Body of pancreas (tissue), 4 donors: Measurements from ENCODE around the gene CAMTA1.

Experiments
- POLR2A ChIP-seq, 3 donors: fragments of 450-650 bp; IDR thresholded peaks; one replicate each; pipeline ENCODE4 v1.6.1; 2016; ENCODE audit warnings: antibody characterized with exemption in 3 of 3, mild to moderate bottlenecking in 2 of 3
- TF ChIP-seq, protein P1 (sequence below), 7 experiments: fragments of 450-650 bp in 4 of 7; fragments of 200-600 bp in 3 of 7; sonication (generic) in 3 of 7; IDR thresholded peaks; one replicate each; pipeline ENCODE4 v1.5.1; 2016 to 2019; ENCODE audit warnings: antibody characterized with exemption in 7 of 7

DNA sequence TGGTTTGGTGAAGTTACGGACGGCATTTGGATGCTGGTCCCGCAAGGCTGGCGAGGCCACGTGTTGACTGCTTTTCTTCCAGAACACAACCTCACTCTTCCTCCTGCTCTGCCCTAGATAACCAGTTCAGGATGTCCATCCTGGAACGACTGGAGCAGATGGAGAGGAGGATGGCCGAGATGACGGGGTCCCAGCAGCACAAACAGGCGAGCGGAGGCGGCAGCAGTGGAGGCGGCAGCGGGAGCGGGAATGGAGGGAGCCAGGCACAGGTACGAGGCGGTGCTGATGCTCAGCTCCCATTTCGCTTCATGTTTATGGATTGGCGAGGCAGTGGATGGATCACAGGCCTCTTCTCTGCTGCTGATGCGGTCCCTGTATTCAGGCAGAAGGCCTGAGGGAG lies 947.1 kb downstream of the CAMTA1 start:
- TF ChIP-seq, protein P1, sequence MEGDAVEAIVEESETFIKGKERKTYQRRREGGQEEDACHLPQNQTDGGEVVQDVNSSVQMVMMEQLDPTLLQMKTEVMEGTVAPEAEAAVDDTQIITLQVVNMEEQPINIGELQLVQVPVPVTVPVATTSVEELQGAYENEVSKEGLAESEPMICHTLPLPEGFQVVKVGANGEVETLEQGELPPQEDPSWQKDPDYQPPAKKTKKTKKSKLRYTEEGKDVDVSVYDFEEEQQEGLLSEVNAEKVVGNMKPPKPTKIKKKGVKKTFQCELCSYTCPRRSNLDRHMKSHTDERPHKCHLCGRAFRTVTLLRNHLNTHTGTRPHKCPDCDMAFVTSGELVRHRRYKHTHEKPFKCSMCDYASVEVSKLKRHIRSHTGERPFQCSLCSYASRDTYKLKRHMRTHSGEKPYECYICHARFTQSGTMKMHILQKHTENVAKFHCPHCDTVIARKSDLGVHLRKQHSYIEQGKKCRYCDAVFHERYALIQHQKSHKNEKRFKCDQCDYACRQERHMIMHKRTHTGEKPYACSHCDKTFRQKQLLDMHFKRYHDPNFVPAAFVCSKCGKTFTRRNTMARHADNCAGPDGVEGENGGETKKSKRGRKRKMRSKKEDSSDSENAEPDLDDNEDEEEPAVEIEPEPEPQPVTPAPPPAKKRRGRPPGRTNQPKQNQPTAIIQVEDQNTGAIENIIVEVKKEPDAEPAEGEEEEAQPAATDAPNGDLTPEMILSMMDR (IDR thresholded peaks at IDR 0.05): no peak
- TF ChIP-seq POLR2A (IDR thresholded peaks at IDR 0.05): no peak
